ENCODE results near the gene ITGAV.

ITGAV gene

GRCh38 chr2:186725783-186726182 lies 135.9 kb downstream of the ITGAV start:
- Histone ChIP-seq H3K9me3 (ENCODE audit: insufficient read depth, low read depth, low read length) (no peaks in the 10 kb centered on the region), H3K9ac (ENCODE audit: low read depth, low read length) (no peak overlapping the region), H3K4me1 (ENCODE audit: insufficient read depth, low read length) (peaks cover 6% of the 10 kb centered on the region; the same call in 1 of the 2 replicates), H3K4me3 (ENCODE audit: low read length) (no peak overlapping the region), H3K27ac (ENCODE audit: low read length) (no peak overlapping the region), H3K36me3 (ENCODE audit: insufficient read depth, low read depth, low read length) (no peaks in the 10 kb centered on the region), H3K27me3 (ENCODE audit: insufficient read depth, low read length) (no peaks in the 10 kb centered on the region)

- no peaks in the 10 kb centered on the region for H3K27me3 ChIP-seq (ENCODE audit: insufficient read depth, low read length)
Measured at GRCh38 chr2:186726938-186727337, 137.1 kb downstream of the ITGAV start.

GRCh38 chr2:186728631-186729030 lies 138.8 kb downstream of the ITGAV start:
- Histone ChIP-seq H3K9me3 (ENCODE audit: insufficient read depth, low read depth, low read length) (peaks cover 20% of the 10 kb centered on the region), H3K27ac (ENCODE audit: low read length) (no peak overlapping the region), H3K9ac (ENCODE audit: low read depth, low read length) (no peak overlapping the region), H3K27me3 (ENCODE audit: insufficient read depth, low read length) (no peaks in the 10 kb centered on the region), H3K36me3 (ENCODE audit: insufficient read depth, low read depth, low read length) (peaks cover 6% of the 10 kb centered on the region; the same call in 1 of the 2 replicates), H3K4me1 (ENCODE audit: insufficient read depth, low read length) (peaks cover 6% of the 10 kb centered on the region; the same call in 1 of the 2 replicates), H3K4me3 (ENCODE audit: low read length) (no peak overlapping the region)

More at GRCh38 chr2:186726938-186727337, 137.1 kb downstream of the ITGAV start:
- Histone ChIP-seq H3K4me1 (ENCODE audit: insufficient read depth, low read length) (peaks cover 6% of the 10 kb centered on the region; the same call in 1 of the 2 replicates), H3K27ac (ENCODE audit: low read length) (no peak overlapping the region), H3K9ac (ENCODE audit: low read depth, low read length) (no peak overlapping the region), H3K9me3 (ENCODE audit: insufficient read depth, low read depth, low read length) (peaks cover 11% of the 10 kb centered on the region), H3K36me3 (ENCODE audit: insufficient read depth, low read depth, low read length) (peaks cover 6% of the 10 kb centered on the region; the same call in 1 of the 2 replicates), H3K4me3 (ENCODE audit: low read length) (no peak overlapping the region)
